GM21367 (cell line): ENCODE data around the gene IFNW1.
A peak's percentile ranks its signal among the peaks of the same experiment; 100 is the strongest.

ENCODE experiments used
- ATAC-seq: cut with Tn5 transposase; IDR thresholded peaks from one replicate; pipeline ENCODE4 v1.9.1; 2021; ENCODE audit not compliant: unreplicated experiment

Gene IFNW1

DNA sequence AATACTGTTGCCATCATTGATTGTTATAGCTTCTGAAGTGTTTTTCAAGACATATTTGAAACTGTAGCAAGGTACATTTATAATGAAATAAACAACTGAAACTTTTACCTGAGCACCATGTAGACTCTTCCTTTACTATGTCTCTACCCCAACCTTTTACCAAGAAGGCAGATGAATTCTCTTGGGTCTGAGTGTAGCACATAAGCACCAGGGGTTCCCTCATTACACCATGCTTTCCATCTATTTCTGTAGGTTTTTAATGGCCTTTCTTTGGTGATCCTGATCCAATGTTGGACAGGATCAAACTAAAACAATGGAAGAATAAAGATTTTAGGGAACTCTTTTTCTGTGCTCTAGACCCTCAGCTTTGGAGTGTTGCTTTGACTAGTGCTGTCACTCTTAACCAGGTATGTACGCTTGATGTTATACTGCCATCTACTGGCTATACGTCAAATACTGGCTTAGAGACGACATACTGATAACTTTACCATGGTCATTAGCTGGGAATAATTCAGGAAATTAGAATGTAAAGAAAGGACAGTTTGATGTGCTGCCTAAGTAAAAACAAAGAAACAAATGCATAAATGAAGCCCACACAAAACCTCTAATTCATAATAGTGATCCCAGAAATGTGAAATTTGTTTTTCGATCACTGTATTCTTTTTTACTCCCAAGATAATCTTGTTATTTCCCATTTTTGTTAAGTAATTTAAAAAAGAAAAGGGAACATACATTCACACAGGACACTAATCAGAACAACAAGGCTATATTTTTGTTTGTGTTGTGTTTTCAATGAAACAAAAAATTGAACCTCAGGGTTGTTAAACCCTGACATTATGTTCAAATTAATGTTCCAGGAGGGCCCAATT lies 30.7 kb downstream of the IFNW1 start:
- peak; percentile 89 for ATAC-seq

- no peak for ATAC-seq
Measured at GRCh38 chr9:21104787-21105186, 36.8 kb downstream of the IFNW1 start.

DNA sequence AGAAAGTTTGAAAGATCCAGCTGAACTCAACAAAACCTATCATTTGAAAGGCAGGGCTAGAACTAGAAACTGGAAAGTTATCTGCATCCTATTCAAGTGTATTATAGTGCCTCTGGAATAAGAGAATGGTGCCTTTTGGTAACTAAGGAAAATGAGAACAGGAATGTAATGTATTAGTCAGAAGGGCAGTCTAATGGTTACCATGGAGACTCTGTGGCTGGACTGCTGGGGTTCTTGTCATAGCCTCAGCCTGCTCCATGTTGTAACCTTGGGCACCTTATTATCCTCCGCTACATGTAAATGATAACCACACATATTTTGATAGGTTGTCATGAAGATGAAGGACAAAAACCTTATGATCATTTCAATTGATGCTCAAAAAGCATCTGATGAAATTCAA lies 39.3 kb downstream of the IFNW1 start:
- no peak for ATAC-seq

- no peak for ATAC-seq
Measured at GRCh38 chr9:21097817-21098216, 43.8 kb downstream of the IFNW1 start.

DNA sequence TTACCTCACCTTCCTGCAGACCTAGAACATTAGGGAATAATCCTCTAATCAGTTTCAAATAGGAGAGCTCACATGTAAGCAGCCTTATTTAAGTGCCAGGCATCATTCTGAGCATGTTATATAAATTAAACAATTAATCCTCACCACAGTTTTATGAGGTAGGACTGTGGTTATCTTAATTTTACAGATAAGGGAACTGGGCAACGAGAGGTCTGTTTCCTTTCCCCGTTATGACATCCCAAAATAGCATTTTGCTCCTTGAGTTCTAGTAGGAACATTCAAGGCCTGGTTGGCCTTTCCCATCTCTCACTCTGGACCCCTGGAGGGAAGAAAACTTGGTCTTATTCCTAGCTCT lies 44.8 kb downstream of the IFNW1 start:
- no peak for ATAC-seq

DNA sequence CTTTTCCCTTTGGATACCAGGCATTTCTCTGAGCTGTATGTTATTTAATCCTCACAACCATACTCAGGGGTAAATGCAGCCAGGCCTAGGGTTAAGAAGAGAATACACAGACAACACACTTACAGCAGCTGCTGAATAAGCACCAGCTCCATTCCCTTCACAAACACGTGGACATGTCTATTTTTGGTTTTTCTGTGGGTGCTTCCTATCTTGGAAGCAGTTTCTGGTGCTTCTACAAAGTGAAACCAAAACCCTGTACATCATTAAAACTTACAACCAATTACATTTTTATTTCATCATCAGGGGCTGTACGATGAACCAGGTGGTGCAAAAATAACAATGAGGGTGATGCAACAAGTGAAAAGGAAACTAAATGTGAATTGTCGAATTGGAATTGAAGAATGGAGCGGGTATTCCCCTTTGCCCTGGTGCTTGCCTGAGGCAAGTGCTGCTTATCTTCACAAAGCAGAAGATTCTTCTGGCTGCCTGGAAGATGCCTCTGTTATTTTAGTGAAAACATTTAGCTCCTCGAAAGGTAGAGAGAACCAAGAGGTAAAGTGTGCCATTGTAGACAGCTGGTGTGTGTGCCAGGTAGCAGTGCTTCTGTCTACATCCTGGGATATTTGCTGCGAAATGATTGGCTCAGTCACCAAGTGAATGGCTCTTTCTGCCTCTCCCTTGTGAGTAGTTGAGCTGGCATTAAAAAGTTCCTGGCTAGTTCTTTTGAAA lies 45.3 kb downstream of the IFNW1 start:
- peak; percentile 85 for ATAC-seq

DNA sequence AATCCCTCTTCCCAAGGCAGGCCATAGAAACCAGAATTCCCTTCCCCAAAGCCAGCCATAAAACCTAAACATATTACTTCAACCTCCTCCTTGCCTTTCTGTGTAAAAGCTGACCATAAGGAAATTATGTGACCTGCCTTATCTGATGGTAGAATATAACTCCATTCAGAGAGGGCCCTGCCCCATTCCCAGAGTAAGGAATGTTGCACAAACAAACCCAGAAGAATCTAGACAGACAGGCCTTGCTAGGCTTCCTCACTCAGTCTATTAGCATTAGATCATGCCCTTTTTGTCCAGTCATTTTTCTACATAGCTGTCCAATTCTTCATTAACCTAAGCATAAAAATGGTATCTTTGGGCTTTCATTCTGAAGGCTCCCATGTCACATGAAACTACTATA lies 46.1 kb downstream of the IFNW1 start:
- no peak for ATAC-seq
